CD8-positive, alpha-beta memory T cell (primary cell): ENCODE measurements around the gene NXN. TPM values are rescaled to one million over a fixed set of nuclear protein-coding genes. Genes with fewer than 3 reads are reported as not detected.
A peak's percentile ranks its signal among the peaks of the same experiment; 100 is the strongest.

Experiments
- CTCF ChIA-PET: fragments of 350-600 bp; sonication (Branson Sonifier 250); formaldehyde crosslinking; loops from one replicate; lab custom pipeline; 2021; ENCODE audit warnings: antibody characterized with exemption; lab: Charles Lee
- POLR2A ChIA-PET: fragments of 350-600 bp; sonication (Branson Sonifier 250); formaldehyde crosslinking; loops from one replicate; lab custom pipeline; 2021; ENCODE audit warnings: antibody characterized with exemption; lab: Charles Lee
- DNase-seq, 5 donors: peaks; one replicate each; pipeline versions ENCODE4 v3.0.0 to v3.0.0-alpha.2; 2020 to 2022; ENCODE audit warnings: mixed read lengths in 1 of 5
- H3K27ac ChIP-seq: one replicate; pipeline ENCODE4 v1.7.0; 2013; ENCODE audit warnings: low read depth, mild to moderate bottlenecking, low read length, moderate library complexity
- H3K27me3 ChIP-seq: 2 replicates; pipeline ENCODE4 v1.7.0; 2013; ENCODE audit warnings: low read length, mild to moderate bottlenecking; ENCODE audit not compliant: insufficient read depth, poor library complexity, severe bottlenecking
- H3K36me3 ChIP-seq: 2 replicates; pipeline ENCODE4 v1.7.0; 2013; ENCODE audit warnings: mild to moderate bottlenecking, low read length, moderate library complexity; ENCODE audit not compliant: insufficient read depth
- H3K4me1 ChIP-seq: 2 replicates; pipeline ENCODE4 v1.7.0; 2013; ENCODE audit warnings: mild to moderate bottlenecking, low read length, moderate library complexity; ENCODE audit not compliant: insufficient read depth
- H3K4me3 ChIP-seq: 2 replicates; pipeline ENCODE4 v1.7.0; 2013; ENCODE audit warnings: mild to moderate bottlenecking, low read length
- H3K9me3 ChIP-seq: 2 replicates; pipeline ENCODE4 v1.7.0; 2013; ENCODE audit warnings: mild to moderate bottlenecking, low read length
- H3K27ac Mint-ChIP-seq, 8 donors: one replicate each; pipeline ENCODE4 v1.8.0; 2020 to 2021; ENCODE audit warnings: mixed read lengths in 8 of 8, mild to moderate bottlenecking in 6 of 8, inconsistent platforms in 3 of 8, moderate library complexity in 3 of 8
- H3K27me3 Mint-ChIP-seq, 2 donors: one replicate each; pipeline ENCODE4 v1.8.0; 2020 to 2021; ENCODE audit warnings: mixed read lengths in 2 of 2, mild to moderate bottlenecking in 1 of 2, moderate library complexity in 1 of 2
- H3K36me3 Mint-ChIP-seq, 3 donors: one replicate each; pipeline ENCODE4 v1.8.0; 2020 to 2021; ENCODE audit warnings: mixed read lengths in 3 of 3, inconsistent platforms in 1 of 3, mild to moderate bottlenecking in 1 of 3
- H3K4me1 Mint-ChIP-seq, 3 donors: one replicate each; pipeline ENCODE4 v1.8.0; 2020 to 2021; ENCODE audit warnings: mixed read lengths in 3 of 3, inconsistent platforms in 1 of 3, mild to moderate bottlenecking in 1 of 3
- H3K4me3 Mint-ChIP-seq, 7 donors: one replicate each; pipeline ENCODE4 v1.8.0; 2020 to 2021; ENCODE audit warnings: mixed read lengths in 7 of 7, mild to moderate bottlenecking in 6 of 7, moderate library complexity in 4 of 7, inconsistent platforms in 2 of 7
- H3K9me3 Mint-ChIP-seq, 5 donors: one replicate each; pipeline ENCODE4 v1.8.0; 2020 to 2022; ENCODE audit warnings: mixed read lengths in 5 of 5, mild to moderate bottlenecking in 3 of 5, moderate library complexity in 2 of 5, inconsistent platforms in 1 of 5
- polyA plus RNA-seq: library from polyadenylated mRNA; unstranded; fragments of 300-500 nt; fragmentation: Illumina TruSeq; gene quantifications from one replicate; pipeline ENCODE4 v1.2.3, GENCODE V29; 2021
- total RNA-seq, 2 experiments: library from RNA; stranded (reverse); gene quantifications; one replicate each; pipeline ENCODE4 v1.2.3, GENCODE V29; 2021

NXN gene
- total and polyA plus RNA-seq, 3 experiments from 2014 or later = 0.08 to 0.42 (median 0.31) TPM

DNA sequence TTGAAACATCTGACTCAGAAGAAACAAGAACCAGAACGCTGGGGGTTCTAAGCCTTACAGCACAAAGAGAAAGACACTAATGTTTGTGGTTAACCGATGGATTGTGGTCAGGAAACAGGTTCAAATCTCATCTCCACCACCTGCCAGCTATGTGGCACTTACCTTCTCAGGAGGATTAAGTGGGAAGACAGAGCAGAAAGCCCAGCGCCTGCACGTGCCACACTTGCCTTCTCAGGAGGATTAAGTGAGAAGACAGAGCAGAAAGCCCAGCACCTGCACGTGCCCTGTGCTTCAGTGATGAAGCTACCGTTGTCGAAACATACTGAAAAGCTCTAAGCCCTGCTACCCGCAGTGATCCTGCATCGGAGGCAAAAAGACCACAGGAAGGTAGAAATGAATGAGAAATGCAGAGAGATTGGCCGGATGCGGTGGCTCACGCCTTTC, 90.6 kb downstream of the NXN start:
- Histone ChIP-seq H3K36me3 (no peaks in the 10 kb centered on the region), H3K4me1 (peaks cover 5% of the 10 kb centered on the region), H3K27ac (no peak overlapping the region), H3K27me3 (no peaks in the 10 kb centered on the region), H3K9me3 (no peaks in the 10 kb centered on the region), H3K4me3 (no peak overlapping the region)
- Mint-ChIP-seq H3K4me3 (peak overlapping the region in 1 of 7 donors; percentile 2), H3K27ac (no peak overlapping the region), H3K9me3 (no peaks in the 10 kb centered on the region), H3K27me3 (peaks cover 6 to 24% of the 10 kb centered on the region in 2 donors), H3K4me1 (peaks cover 7 to 17% (median 9%) of the 10 kb centered on the region in 3 donors), H3K36me3 (no peaks in the 10 kb centered on the region)
- peak in 1 of 5 donors; percentile 17 for DNase-seq
- ChIA-PET POLR2A (interaction anchor here (0.7 kb wide), 1 partner anchor 141 kb away, joined by 6 read pairs; no protein-coding TSS in a partner anchor), CTCF (no interaction called here)

DNA sequence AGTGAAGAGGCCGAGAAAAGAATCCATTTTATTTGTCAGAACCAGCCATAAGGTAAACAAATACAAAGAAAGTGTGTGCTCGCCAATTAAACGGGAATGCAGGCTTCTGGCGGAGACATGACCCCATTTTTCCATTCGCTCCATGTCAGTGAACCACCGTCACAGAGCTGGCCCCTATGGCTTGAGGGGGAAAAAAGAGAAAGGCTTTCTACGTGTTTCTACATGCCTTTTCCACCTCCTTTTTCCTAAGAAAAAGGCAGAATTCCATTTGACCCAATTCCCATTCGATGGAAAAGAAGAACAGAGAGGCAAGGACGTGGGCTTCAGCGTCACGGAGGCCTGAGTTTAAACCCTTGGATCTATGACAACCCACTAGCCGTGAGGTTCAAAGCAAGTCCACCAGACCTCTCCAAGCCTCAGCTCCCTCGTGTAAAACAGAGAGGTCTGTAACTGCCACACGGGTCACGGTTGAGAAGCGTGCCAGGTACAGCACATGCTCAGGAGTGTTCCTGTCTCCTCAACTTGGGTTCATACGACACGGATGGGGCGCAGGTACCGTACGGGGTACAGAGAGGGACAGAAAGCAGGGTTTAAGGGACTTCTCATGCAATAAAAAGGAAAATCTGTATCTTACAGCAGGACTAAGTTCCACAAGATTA, 91.9 kb downstream of the NXN start:
- no peak for DNase-seq
- Histone ChIP-seq H3K27ac (no peak overlapping the region), H3K4me1 (peaks cover 5% of the 10 kb centered on the region), H3K36me3 (no peaks in the 10 kb centered on the region), H3K27me3 (no peaks in the 10 kb centered on the region), H3K4me3 (no peak overlapping the region), H3K9me3 (no peaks in the 10 kb centered on the region)
- Mint-ChIP-seq H3K9me3 (no peaks in the 10 kb centered on the region), H3K36me3 (no peaks in the 10 kb centered on the region), H3K27ac (no peak overlapping the region), H3K4me1 (peaks cover 7 to 17% (median 9%) of the 10 kb centered on the region in 3 donors), H3K4me3 (no peak overlapping the region), H3K27me3 (peaks cover 13 to 32% of the 10 kb centered on the region in 2 donors)
- POLR2A ChIA-PET = no interaction called here
- CTCF ChIA-PET = no interaction called here

DNA sequence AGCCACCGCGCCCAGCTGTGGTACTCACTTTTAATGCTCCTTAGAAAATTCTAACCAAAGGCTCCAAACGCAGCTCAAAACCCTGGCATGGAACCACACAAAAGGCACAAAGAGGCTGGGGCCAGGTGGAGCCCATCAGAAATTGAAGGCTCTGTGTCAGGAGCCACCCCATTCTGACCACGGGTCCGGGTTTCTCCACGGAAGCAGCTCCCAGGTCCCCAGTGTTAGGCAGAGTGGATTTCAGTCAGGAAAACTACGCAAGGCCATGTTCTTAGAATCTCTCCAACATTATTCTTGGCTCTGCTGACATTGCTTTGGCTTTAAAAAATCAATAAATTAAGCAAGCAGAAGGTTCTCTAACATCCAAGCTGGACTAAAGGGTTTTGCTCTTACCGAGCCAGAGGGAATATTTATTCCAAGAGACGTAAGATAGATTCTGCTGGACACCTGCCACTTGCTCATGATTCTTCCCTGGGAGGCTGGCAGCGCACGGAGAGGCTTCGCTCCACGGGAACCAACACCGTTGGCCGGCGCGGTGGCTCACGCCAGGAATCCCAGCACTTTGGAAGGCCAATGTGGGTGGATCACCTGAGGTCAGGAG, 93.5 kb downstream of the NXN start:
- Histone ChIP-seq H3K9me3 (no peaks in the 10 kb centered on the region), H3K27me3 (no peaks in the 10 kb centered on the region), H3K4me3 (no peak overlapping the region), H3K36me3 (no peaks in the 10 kb centered on the region), H3K4me1 (peaks cover 5% of the 10 kb centered on the region), H3K27ac (no peak overlapping the region)
- ChIA-PET CTCF (no interaction called here), POLR2A (no interaction called here)
- Mint-ChIP-seq H3K4me3 (no peak overlapping the region), H3K27me3 (peaks cover 13 to 27% of the 10 kb centered on the region in 2 donors), H3K27ac (no peak overlapping the region), H3K36me3 (no peaks in the 10 kb centered on the region), H3K9me3 (no peaks in the 10 kb centered on the region), H3K4me1 (peaks cover 7 to 17% (median 9%) of the 10 kb centered on the region in 3 donors)
- DNase-seq = no peak

DNA sequence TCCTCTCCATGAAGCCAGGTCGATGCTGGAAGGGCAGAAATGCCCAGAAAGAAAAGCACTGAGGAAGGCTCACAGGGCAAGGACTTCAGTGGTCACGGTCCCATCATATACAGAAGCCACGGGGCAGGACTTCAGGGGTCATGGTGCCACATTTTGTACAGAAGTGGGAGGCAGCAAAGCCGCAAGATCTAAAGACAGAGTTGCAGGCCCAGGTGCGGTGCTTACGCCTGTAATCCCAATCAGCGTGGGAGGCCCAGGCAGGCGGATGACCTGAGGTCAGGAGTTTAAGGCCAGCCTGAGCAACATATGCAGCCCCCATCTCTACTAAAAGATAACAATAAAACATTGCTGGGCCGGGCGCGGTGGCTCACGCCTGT, 96.0 kb downstream of the NXN start:
- H3K36me3 Mint-ChIP-seq = no peaks in the 10 kb centered on the region
- Histone ChIP-seq H3K9me3 (no peaks in the 10 kb centered on the region), H3K27ac (no peak overlapping the region), H3K4me3 (no peak overlapping the region), H3K27me3 (no peaks in the 10 kb centered on the region), H3K4me1 (no peaks in the 10 kb centered on the region), H3K36me3 (no peaks in the 10 kb centered on the region)
- POLR2A ChIA-PET = no interaction called here
- no peak overlapping the region for H3K4me3 Mint-ChIP-seq
- H3K27ac Mint-ChIP-seq = peak overlapping the region in 1 of 8 donors; percentile 84
- CTCF ChIA-PET = no interaction called here
- H3K4me1 Mint-ChIP-seq = peaks cover 2 to 7% (median 4%) of the 10 kb centered on the region in 3 donors
- DNase-seq = no peak
- no peaks in the 10 kb centered on the region for H3K9me3 Mint-ChIP-seq
- peaks cover 18 to 22% of the 10 kb centered on the region in 2 donors for H3K27me3 Mint-ChIP-seq

DNA sequence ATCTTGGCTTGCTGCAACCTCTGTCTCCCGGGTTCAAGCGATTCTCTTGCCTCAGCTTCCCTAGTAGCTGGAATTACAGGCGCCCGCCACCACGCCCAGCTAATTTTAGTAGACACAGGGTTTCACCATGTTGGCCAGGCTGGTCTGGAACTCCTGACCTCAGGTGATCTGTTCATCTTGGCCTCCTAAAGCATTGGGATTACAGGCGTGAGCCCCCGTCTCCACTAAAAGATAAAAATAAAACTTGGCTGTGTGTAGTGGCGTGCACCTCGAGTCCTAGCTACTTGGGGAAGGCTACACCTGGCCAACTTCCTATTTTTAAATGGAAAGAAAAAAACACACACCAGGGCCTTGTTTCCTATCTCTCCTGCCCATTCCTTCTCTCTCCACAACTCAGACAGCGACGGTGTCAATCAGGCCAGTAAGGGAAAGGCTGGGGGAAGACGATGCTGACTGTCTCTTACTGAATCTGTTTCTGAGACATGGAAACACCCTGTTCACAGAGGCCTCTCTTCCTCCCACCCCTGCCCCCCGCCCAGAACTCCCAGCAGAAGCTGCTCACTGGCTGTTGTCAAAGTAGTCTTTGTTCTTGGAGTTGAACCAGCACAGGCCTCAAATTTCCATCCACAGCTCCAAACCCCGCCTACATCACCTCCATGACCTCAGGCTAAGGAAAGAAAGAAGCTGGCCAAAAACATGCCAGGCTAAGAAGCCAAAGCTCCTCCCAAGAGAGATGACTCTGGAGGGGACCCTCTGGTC, 96.6 kb downstream of the NXN start:
- H3K36me3 Mint-ChIP-seq = no peaks in the 10 kb centered on the region
- Histone ChIP-seq H3K36me3 (no peaks in the 10 kb centered on the region), H3K27me3 (no peaks in the 10 kb centered on the region), H3K9me3 (no peaks in the 10 kb centered on the region), H3K4me1 (no peaks in the 10 kb centered on the region), H3K4me3 (no peak overlapping the region), H3K27ac (no peak overlapping the region)
- ChIA-PET CTCF (no interaction called here), POLR2A (interaction anchor here (0.6 kb wide), 1 partner anchor 90 kb away, joined by 3 read pairs; no protein-coding TSS in a partner anchor)
- DNase-seq = no peak
- H3K9me3 Mint-ChIP-seq = no peaks in the 10 kb centered on the region
- peaks cover 2 to 4% (median 4%) of the 10 kb centered on the region in 3 donors for H3K4me1 Mint-ChIP-seq
- H3K27ac Mint-ChIP-seq = peak overlapping the region in 1 of 8 donors; percentile 84
- H3K27me3 Mint-ChIP-seq = peaks cover 20 to 23% of the 10 kb centered on the region in 2 donors
- H3K4me3 Mint-ChIP-seq = no peak overlapping the region

DNA sequence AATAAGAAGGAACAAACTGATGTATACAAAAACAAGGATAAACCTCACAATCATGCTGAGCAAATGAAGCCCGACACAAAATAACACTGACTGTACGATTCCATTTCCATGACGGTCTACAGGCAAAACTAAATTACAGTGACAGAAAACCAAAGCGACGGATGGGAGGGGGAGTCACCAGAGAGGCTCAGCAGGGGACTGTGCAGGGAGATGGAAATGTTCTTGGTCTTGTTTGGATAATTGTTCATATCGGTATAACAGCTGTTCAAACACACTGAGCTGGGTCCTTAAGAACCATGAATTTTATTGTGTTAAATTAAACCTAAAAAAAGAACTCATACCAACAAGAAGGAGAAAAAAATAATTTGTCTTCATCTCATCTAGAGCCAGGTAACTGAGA, 97.8 kb downstream of the NXN start:
- no peaks in the 10 kb centered on the region for H3K36me3 ChIP-seq
- no peaks in the 10 kb centered on the region for H3K27me3 ChIP-seq
- POLR2A ChIA-PET = no interaction called here
- Mint-ChIP-seq H3K36me3 (no peaks in the 10 kb centered on the region), H3K9me3 (no peaks in the 10 kb centered on the region), H3K4me3 (no peak overlapping the region), H3K27me3 (peaks cover 25 to 31% of the 10 kb centered on the region in 2 donors), H3K4me1 (peaks cover 3 to 4% (median 4%) of the 10 kb centered on the region in 3 donors), H3K27ac (no peak overlapping the region)
- DNase-seq = no peak
- H3K4me3 ChIP-seq = no peak overlapping the region
- CTCF ChIA-PET = no interaction called here
- H3K9me3 ChIP-seq = no peaks in the 10 kb centered on the region
- H3K27ac ChIP-seq = no peak overlapping the region
- H3K4me1 ChIP-seq = no peaks in the 10 kb centered on the region

DNA sequence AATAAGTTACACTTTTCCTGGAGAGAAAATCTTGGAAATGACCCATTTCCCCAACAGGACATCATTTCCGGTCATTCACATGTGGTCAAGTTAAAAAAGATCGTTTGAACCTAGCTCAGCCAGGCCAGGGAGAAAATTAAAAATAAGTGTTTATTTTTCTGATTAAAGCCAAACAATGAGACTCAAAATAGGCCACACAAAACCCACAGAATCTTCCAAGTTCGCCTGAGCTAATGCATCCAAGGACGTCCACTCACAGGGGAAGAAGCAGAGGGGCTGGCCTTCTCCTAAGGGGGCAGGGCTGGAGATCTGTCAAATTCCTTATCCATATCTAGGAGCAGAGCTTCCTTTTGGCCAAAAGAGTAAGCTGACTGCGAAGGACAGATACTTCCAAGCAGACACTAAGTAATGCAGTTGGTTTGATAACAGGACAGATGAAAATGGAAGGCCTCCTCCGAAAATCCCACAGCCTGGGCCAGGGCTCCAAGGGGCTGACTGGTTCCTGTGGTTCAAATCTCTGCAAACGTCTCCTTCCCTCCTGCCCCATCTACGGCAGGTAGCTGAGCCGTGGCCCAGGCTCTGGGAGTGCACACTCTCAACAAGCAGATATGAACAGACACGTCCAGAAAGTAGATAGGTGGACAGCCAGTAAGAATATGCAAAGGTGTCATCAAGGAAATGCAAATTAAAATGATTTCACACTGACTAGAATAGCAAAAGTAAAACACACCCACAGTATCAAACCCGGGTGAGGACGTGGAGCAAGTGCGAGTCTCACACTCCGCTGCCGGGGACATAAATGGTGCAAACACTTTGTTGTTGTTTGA, 98.9 kb downstream of the NXN start:
- Mint-ChIP-seq H3K36me3 (no peaks in the 10 kb centered on the region), H3K27me3 (peaks cover 29 to 31% of the 10 kb centered on the region in 2 donors), H3K4me1 (peaks cover 7 to 10% (median 9%) of the 10 kb centered on the region in 3 donors), H3K4me3 (no peak overlapping the region), H3K27ac (no peak overlapping the region), H3K9me3 (no peaks in the 10 kb centered on the region)
- ChIA-PET POLR2A (interaction anchor here (0.5 kb wide), 1 partner anchor 69 kb away, joined by 4 read pairs; no protein-coding TSS in a partner anchor), CTCF (interaction anchor here (1.4 to 2.7 kb wide), 2 partner anchors 100 to 116 kb away, joined by 6 to 10 read pairs; partner anchors contain the start of gene TIMM22)
- no peak overlapping the region for H3K27ac ChIP-seq
- H3K36me3 ChIP-seq = no peaks in the 10 kb centered on the region
- no peak for DNase-seq
- no peaks in the 10 kb centered on the region for H3K9me3 ChIP-seq
- no peak overlapping the region for H3K4me3 ChIP-seq
- no peaks in the 10 kb centered on the region for H3K4me1 ChIP-seq
- no peaks in the 10 kb centered on the region for H3K27me3 ChIP-seq
